Activated CD8-positive, alpha-beta memory T cell treated with anti-CD3 and anti-CD28 coated beads for 48 hours (primary cell): ENCODE measurements around the gene NETO2.
A peak's percentile ranks its signal among the peaks of the same experiment; 100 is the strongest.

Experiments
- DNase-seq, 3 experiments: peaks; one replicate each; pipeline ENCODE4 v3.0.0-alpha.2; 2020; ENCODE audit warnings: low read depth in 2 of 3, low spot score in 2 of 3

Gene NETO2

DNA sequence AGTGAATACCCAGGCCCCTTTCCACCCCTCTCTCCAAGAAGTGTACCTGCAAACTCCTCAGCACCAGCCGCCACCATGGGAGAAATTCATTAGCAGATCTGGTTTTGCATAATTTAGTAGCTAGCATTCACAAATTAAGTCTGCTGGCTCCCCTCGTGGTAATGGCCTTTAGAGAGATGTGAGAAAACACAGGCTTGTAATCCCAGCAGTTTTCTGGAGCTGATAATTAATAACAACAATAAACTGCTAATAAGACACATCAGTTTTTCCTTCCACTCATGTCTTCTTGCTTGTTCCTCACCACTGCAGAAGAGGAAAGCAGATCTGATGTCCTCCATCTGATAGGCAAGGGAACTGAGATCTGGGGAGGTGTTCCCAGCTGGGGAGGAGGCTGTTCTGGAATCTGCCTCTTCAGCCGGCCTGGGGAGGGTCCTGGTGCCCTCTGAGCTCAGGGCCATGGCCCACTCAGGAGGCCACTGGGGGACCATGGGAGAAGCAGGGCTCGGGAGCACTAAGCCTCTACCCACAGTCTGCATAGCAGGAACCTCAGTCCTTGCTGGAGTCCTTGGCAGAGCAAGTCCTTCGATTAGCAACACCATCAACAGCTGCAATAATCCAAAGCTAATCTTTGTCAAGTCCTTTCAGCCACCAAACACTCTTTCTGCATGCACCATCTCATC is 96.1 kb downstream of the NETO2 start:
- no peak for DNase-seq

DNA sequence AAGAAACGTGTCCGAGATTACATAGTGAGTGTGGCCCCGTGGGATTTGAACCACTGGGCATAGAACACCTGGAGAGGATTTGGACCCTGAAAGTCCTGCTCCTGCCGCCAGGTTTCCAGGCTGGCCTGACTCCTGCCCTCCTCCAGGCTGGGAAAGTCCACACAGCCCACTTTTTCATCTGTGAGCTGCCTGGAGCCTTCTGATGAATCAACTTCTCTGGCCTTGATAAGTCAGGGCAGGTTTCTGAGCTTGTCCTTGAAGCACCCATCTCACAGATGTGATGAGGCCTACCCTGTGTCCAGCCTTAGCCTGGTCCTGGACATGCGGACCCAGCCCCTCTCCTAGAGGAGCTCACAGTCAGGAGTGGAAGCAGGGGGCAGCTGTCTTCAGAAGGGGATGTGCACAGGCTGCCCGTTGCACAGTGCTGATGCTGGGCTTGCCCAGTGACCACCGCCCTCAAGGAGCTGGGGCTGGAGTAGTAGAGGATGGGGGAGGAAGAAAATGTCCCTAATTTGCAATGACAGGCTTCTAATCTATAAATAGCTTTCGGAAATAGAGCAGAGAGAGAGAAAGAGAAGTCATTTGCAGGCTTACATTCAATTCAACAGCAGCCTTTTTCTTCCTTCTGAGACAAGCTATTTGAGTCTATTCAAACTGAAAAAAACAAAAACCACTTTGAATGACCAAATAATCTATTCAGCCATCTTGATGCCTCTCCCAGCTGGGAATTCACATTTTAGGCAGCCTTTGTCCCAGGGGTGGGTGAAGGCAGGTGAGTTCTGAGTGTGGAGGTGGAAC is 96.8 kb downstream of the NETO2 start:
- DNase-seq = no peak

DNA sequence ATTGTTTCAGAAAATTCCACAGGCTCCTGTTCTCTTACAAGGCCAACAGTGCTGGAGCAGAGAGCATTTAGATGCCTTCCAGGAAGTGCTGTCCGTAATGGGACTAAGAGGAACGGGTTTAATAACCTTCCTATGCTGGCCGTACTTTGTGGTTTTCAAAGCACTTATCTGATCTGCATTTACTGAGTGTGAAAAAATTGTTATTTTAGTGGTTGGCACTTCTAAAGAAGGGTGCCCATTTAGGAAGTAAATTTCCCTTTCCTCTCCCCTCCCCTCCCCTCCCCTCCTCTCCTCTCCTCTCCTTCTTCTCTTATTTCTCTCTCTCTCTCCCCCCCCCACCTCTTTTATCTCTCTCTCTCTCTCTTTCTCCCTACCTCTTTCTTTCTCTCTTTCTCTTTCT is 98.3 kb downstream of the NETO2 start:
- no peak for DNase-seq

DNA sequence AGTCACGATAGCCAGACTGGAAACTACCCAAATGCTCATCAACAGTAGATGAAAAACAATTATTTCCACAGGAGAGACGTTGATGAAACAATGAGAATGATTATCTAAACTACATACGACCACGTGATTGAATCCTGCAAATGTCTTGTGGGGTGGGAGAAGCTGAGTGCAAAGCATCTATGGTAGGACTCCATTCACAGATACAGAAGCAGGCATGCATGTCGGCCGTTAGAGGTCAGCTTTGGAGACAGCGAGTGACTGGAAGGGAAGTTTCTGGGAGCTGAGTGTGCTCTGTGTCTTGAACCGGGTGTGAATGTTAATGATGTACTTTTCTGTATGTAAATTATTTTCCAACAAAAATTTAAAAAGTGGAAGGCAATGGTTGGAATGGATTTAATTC is 98.7 kb downstream of the NETO2 start:
- no peak for DNase-seq

DNA sequence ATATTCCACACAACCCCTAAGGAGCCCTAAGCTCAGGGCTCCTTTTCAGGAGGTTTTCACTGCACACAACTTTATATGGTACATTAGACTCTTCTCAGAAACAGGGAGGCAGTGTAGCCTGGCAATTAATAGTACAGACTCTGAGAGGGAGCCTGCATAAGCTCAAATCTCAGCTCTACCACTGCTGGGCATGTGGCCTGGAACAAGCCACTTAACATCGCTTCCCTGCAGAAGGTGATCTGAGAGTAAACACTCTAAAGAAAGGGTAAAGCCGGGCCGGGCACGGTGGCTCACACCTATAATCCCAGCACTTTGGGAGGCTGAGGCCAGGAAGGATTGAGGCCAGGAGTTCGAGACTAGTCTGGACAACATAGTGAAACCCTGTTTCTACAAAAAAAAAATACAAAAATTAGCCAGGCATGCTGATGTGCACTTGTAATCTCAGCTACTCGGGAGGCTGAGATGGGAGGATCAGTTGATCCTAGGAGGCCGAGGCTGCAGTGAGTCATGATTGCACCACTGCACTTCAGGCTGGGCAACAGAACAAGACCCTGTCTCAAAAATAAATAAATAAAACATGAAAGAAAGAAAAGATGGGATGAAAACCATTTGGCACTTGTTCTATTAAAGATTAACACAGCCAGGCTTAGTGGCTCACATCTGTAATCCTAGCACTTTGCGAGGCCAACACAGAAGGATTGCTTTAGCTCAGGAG is 99.6 kb downstream of the NETO2 start:
- no peak for DNase-seq

DNA sequence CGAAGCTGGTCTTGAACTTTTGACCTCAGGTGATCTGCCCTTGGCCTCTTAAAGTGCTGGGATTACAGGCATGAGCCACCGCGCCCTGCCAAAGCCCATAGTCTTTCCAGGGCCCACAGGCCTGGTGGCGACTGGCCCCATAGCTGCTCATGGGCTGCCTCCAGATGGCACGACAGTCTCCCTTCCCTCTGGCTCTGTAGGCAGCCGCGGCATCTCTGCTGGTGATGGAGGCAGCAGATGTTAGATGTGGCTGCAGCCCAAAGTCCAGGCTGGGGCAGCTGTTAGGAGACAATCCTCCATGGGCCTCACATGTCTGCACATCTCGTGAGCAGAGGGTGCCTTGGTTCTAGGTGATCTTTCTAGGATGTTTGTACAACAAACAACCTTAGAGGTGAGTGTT is 100.5 kb downstream of the NETO2 start:
- DNase-seq = no peak

DNA sequence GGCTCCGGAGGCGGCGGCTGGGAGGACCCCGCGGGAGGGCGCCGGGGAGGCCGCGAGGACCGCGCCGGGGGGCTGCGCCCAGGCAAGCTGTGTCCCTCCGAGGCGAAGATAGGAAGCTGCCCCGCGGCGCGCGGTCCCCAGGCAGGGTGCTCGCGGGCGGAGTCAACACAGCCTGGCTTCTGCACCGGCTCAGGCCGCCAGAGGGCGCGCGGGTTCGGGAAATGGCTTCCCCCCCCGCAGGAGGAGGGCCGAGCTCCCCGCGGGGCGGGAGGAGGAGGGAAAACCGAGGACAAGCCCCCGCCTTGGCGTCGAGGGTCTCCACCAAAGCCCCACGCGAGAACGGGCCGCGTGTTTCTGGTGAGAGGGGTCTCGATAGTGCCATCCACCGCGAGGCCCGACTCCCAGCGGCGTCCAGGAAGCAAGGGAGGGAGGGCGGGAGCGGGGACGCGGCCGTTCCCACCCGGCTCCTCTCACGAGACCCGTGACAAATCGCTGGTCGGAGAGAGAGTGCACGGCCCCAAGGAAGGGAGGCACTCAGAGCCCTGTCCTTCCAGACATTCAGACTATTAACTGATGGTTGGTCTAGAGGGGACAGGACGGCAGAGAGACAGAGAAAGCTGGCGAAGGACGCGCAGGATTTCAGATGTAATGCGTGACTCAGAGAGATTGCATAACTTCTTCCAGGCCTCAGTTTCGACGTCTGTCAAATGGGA is 105.8 kb downstream of the NETO2 start:
- peak; percentile 74 to 96 (median 90) for DNase-seq

DNA sequence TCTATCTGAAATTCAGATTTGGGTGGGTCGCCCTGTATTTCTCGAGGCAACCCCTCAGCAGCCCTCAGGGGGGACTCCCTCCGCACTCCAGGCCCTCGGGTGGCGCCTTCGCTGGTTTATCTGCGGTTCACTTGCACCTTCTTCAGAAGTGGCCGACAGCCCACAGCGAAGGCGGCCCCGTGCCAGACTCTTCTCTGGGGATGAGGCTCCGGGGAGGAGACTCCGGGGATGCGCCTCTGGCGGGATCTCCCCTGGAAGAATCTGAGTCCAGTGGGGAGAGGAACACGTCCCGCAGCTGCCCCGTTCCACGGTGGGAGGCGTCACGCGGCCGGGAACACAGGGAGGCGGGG is 106.4 kb downstream of the NETO2 start:
- peak in 1 of 3 experiments; percentile 7 for DNase-seq

DNA sequence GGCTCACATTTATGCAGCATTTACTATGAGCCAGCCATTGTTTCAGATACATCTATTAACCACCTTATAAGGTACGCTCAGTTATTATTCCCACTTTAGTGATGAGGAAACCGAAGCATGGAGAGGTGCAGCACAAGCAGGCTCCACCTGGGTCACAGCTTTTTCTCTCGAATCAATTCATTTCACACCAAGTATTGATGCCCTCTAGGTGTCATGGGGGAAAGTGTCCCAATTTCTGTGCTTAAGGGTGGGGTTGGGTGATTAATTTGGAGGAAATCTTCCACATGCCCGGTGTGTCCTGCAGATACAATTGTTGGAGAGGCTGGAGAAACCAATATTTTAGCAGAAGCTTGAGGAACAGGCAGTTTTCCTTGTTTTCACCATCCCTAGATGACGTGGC is 107.5 kb downstream of the NETO2 start:
- DNase-seq = no peak

DNA sequence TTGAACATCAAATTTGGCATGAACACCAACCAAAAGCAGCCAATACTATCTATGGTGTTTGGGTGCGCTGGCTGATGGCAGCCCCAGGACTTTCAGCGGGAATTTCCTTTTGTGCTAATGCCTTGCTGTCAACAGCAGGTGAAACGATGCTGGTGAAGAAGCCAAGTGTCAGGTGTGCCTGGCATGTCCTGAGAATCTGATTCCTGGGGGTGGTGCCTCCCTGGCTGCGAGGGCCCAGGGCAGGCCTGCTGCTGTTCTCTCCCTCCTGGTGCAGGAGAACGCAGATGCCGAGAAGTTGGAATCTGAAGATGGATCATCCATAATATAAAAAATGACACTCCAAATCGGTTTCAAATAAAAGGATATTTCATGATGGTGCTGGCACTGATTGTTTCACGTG is 108.3 kb downstream of the NETO2 start:
- DNase-seq = no peak

DNA sequence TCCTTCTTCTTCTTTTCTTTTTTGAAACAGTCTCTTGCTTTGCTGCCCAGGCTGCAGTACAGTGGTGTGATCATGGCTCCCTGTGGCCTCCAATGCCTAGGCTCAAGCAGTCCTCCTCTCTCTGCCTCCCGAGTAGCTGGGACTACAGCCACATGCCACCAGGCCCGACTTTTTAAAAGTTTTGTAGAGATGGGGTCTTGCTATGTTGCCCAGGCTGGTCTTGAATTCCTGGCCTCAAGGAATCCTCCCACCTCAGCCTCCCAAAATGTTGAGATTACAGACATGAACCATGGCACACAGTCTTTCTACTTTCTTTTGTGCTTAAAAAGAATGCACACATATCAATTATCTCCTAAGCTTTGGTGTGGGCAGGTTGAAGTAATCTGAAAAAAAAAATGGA is 109.3 kb downstream of the NETO2 start:
- DNase-seq = no peak

DNA sequence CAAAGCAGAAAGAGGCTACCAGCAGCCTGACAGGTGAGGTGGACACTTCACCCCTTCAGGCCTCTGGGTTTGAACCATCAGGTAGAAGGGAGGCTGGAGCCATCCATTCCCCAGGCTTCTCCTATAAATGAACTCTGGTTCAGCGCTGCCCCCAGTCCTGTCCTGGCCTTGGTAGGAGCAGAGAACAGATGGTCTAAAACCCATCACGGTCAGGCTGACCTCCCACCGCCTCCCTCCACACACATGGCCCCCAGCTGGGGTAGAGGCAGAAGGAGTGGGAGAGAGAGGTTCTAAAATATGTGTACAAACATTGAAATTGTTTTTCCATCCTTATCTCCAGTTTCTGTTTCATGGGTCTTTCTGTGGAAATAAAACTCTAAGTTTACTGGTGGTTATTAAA is 110.6 kb downstream of the NETO2 start:
- DNase-seq = no peak

DNA sequence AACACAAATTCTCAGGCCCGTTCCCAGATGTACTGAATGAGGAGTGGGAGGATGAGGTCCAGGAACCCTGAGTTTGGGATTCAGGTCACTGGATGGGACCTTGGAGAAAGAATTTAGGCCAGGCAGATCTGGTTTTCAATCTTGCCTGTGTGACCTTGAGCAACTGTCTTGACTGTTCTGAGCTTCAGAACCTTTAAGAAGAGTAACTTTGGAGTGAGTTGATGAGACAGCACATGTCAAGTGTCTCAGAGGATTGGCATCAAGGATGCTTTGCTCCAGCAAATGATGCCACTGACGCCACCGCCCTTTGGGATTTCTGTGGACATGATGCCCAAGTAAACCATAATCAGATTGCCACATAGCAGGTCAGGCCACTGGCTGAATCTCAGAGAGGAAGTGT is 114.0 kb downstream of the NETO2 start:
- no peak for DNase-seq

DNA sequence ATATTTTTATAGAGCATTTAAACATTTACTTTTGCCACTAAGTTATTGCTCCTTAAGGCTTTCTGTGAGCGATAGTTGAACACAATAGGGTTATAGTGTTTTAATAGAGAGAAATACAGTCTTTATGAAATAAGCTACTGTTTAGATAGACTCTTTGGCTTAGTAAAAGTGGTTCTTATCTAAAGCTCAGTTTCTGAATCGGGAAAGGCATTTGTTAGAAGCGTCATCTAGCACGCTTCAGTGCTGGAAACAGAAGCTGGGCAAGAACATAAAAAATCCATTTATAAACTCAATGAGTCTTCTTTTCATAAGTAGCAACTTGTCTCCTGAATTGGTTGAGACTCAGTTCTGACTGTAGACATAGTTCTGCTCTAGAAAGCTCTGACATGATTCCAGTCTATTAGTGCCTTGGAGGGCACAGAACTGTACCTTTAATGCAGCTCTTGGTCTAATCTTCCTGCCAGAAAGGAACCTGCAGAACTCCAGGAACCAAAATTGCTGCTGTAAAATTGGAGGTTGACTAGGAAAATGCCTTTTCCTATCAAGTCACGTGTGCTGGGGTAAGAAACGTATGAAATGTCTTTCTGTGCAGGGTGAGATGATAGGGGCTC is 114.9 kb downstream of the NETO2 start:
- no peak for DNase-seq
